Cardiac muscle cell (in vitro differentiated cells and primary cell): ENCODE measurements around the gene SPRING1. TPM values are rescaled to one million over a fixed set of nuclear protein-coding genes. Genes with fewer than 3 reads are reported as not detected.

Experiments
- DNase-seq, 2 donors: peaks; one replicate each; pipeline versions ENCODE4 v3.0.0 to v3.0.0-alpha.2; 2010 to 2017; ENCODE audit warnings: low read depth in 1 of 2, low spot score in 1 of 2
- H3K27ac ChIP-seq: fragments of 200-600 bp; sonication (generic); 2 replicates; pipeline ENCODE4 v1.5.1; 2016
- H3K27me3 ChIP-seq: fragments of 200-600 bp; sonication (generic); 2 replicates; pipeline ENCODE4 v1.6.0; 2016; ENCODE audit warnings: control low read depth
- H3K36me3 ChIP-seq: fragments of 200-600 bp; sonication (generic); 2 replicates; pipeline ENCODE4 v1.5.1; 2016; ENCODE audit warnings: control low read depth
- H3K4me1 ChIP-seq: fragments of 200-600 bp; sonication (generic); 2 replicates; pipeline ENCODE4 v1.8.1; 2017; ENCODE audit warnings: low read depth, mild to moderate bottlenecking, mixed run types
- H3K4me3 ChIP-seq: fragments of 200-600 bp; sonication (generic); 2 replicates; pipeline ENCODE4 v1.5.1; 2016; ENCODE audit warnings: mild to moderate bottlenecking
- H3K9me3 ChIP-seq: fragments of 200-600 bp; sonication (generic); 2 replicates; pipeline ENCODE4 v1.5.1; 2017; ENCODE audit warnings: low read depth, mild to moderate bottlenecking, control low read depth
- CTCF ChIP-seq: IDR thresholded peaks from 2 replicates; pipeline ENCODE4 v1.5.1; 2012; ENCODE audit warnings: low read depth, mild to moderate bottlenecking, low read length
- polyA plus RNA-seq: library from polyadenylated mRNA; unstranded; fragments of >200 nt; fragmentation: Nextera tagmentation; extraction: Ambion mirVana; gene quantifications from 2 replicates; pipeline ENCODE4 v1.2.1, GENCODE V29; 2016
- total RNA-seq: library from RNA; depleted of rRNA; stranded (reverse); fragments of >200 nt; gene quantifications from 2 replicates; pipeline ENCODE4 v1.2.3, GENCODE V29; 2016

The SPRING1 gene
- total and polyA plus RNA-seq, 2 experiments from 2014 or later: 14.2 to 23.5 TPM

- Histone ChIP-seq H3K36me3 (no peaks in the 10 kb centered on the region), H3K4me3 (no peak overlapping the region), H3K4me1 (no peaks in the 10 kb centered on the region), H3K27me3 (peaks cover 25% of the 10 kb centered on the region), H3K9me3 (no peaks in the 10 kb centered on the region), H3K27ac (no peak overlapping the region)
- no peak for DNase-seq
- TF ChIP-seq CTCF: no peak
These were observed 27.3 kb downstream of the SPRING1 start for GRCh38 chr12:116710370-116711150.

GRCh38 chr12:116709768-116710167, 28.1 kb downstream of the SPRING1 start:
- DNase-seq: no peak
- no peaks in the 10 kb centered on the region for H3K4me1 ChIP-seq
- no peak for TF ChIP-seq CTCF

GRCh38 chr12:116708826-116709756, 28.8 kb downstream of the SPRING1 start:
- TF ChIP-seq CTCF: peak; percentile 35
- H3K9me3 ChIP-seq: no peaks in the 10 kb centered on the region
- no peak overlapping the region for H3K27ac ChIP-seq
- peaks cover 25% of the 10 kb centered on the region for H3K27me3 ChIP-seq
- peak in 1 of 2 donors; percentile 67 for DNase-seq
- H3K36me3 ChIP-seq: no peaks in the 10 kb centered on the region
- H3K4me1 ChIP-seq: no peaks in the 10 kb centered on the region
- H3K4me3 ChIP-seq: no peak overlapping the region

More at GRCh38 chr12:116709768-116710167, 28.1 kb downstream of the SPRING1 start:
- Histone ChIP-seq H3K27me3 (peaks cover 25% of the 10 kb centered on the region), H3K4me3 (no peak overlapping the region), H3K36me3 (no peaks in the 10 kb centered on the region), H3K9me3 (no peaks in the 10 kb centered on the region), H3K27ac (no peak overlapping the region)

GRCh38 chr12:116707751-116708150, 30.1 kb downstream of the SPRING1 start:
- Histone ChIP-seq H3K4me1 (no peaks in the 10 kb centered on the region), H3K4me3 (no peak overlapping the region), H3K36me3 (no peaks in the 10 kb centered on the region), H3K27ac (no peak overlapping the region), H3K9me3 (no peaks in the 10 kb centered on the region), H3K27me3 (peaks cover 25% of the 10 kb centered on the region)
- no peak for TF ChIP-seq CTCF
- DNase-seq: no peak

- Histone ChIP-seq H3K9me3 (no peaks in the 10 kb centered on the region), H3K27ac (no peak overlapping the region), H3K4me3 (no peak overlapping the region), H3K27me3 (peaks cover 8% of the 10 kb centered on the region), H3K36me3 (no peaks in the 10 kb centered on the region), H3K4me1 (peaks cover 4% of the 10 kb centered on the region)
- peak; percentile 90 for TF ChIP-seq CTCF
- DNase-seq: peak; percentile 74 to 84
These were observed 34.6 kb downstream of the SPRING1 start for GRCh38 chr12:116703214-116703795.
